HTR-8/SVneo (cell line): ENCODE results near the gene HOXC4.
A peak's percentile ranks its signal among the peaks of the same experiment; 100 is the strongest.

Experiments
- DNase-seq: peaks from one replicate; pipeline ENCODE4 v3.0.0; 2011; ENCODE audit warnings: low spot score, mixed read lengths; ENCODE audit not compliant: insufficient read length
- FAIRE-seq: peaks from 2 replicates; lab custom pipeline; 2011; peaks lifted over from hg19 to GRCh38; lab: Jason Lieb, UNC

HOXC4 gene

DNA sequence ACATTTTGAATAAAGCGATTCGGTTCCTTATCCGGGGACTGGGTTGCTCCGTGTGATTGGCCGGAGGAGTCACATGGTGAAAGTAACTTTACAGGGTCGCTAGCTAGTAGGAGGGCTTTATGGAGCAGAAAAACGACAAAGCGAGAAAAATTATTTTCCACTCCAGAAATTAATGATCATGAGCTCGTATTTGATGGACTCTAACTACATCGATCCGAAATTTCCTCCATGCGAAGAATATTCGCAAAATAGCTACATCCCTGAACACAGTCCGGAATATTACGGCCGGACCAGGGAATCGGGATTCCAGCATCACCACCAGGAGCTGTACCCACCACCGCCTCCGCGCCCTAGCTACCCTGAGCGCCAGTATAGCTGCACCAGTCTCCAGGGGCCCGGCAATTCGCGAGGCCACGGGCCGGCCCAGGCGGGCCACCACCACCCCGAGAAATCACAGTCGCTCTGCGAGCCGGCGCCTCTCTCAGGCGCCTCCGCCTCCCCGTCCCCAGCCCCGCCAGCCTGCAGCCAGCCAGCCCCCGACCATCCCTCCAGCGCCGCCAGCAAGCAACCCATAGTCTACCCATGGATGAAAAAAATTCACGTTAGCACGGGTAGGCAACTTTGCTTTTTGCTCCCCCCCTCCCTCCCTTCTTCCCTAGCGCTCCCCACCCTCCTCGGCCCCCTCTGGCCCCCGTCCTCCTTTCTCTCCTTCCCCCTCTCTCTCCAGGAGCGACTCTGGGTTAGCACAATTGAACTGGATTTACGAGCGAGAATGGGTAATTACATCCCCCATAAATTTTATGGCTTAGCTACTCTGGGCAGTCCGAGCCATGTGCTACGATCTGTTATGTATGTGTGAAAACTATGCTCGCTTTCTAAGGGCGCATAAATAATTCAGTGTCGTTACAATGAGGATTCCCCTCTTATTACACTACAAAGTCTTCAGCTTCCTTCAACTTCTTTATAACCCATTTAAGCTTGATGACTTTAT is at the start of gene HOXC4:
Gene HOXC4, plus strand, starts transcription at position 85 of the 991 bp plus-strand sequence. Its CDS starts 88 bp downstream, at position 173.
- no peak for DNase-seq
- FAIRE-seq: no peak

DNA sequence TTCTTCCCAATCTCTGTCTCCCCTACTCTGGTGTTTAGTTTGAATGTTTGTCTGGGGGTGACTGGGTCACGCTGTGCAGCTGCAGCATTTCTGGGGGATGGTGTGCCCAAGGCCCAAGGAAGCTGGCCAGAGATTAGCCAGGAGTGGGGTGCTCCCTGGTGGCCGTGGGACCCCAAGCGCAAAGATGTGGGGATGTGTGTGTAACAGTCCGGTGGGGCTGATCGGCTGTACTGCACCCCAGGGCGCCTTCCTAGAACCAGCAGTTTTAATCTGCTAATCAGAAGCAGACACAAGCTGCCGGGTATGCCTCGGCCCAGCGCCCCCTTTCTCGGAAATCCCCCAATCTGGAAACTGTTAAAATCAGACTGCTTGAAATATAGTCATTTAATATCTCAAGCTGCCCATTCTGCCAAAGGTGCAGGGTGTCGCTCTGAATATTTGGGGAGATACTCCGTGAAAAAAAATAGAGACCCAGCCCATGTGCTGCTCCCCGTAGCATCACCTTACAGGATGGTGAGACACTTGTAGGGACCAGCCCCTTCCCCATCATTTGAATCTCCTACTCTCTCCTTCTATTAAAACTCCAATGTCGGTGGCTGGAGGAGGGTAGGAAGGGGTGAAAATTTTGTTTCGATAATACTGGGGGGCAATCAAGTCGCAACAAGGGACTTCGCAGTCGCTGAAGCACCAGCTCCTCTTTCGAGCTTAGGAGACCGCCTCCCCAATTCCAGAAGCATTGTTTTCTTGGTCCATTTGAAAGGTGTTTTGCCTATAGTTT is 49.4 kb upstream of the HOXC4 start:
- DNase-seq: no peak
- FAIRE-seq: no peak

DNA sequence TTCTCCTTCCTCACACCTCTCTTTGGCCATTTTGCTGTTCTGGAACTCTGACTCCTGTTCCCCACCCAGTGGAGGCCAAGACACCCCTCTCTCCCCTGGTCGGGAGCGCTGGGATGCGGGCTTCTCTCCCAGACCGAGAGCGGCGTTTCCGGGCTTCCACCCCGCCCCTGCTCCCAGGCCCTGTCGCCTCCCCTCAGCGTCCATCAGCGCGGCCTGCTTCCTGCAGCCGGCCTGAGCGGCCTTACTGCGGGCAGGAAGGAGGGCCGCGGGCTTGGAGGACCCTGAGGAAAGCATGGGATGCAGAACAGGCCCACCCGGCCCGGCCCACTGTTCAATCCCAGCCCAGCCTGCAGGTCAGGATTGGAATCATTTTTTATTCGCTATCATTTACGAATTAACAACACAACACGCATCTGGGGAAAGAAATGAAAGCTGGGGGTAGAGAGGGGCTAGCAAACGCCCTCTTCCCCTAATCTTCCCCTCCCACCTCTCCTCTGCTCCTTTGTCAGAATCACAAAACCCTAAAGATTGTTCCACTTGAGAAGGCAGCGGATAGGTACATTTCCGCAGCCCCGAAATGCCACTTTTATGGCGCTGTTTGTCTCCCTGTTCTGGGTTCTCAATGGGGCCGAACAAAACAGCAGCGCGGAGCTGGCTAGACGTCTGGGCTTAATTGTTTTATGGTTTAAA is 48.6 kb upstream of the HOXC4 start:
- DNase-seq (no peak), FAIRE-seq (no peak)

DNA sequence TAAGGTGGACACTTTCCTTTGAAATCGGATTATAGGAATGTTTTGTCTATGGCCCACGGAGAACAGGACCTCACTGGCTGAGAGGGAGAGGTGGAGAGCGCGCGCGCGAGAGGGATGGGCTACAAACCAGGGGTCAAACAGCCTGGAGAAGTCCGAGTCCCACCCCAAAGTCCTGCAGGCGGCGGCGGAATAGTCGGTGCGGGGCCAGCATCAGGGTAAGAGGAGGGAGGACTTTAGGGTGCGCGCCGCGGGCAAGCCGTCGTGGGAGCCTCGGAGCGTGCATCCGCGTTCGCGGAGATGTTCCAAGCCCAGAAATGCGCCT is 48.1 kb upstream of the HOXC4 start:
- FAIRE-seq: no peak

DNA sequence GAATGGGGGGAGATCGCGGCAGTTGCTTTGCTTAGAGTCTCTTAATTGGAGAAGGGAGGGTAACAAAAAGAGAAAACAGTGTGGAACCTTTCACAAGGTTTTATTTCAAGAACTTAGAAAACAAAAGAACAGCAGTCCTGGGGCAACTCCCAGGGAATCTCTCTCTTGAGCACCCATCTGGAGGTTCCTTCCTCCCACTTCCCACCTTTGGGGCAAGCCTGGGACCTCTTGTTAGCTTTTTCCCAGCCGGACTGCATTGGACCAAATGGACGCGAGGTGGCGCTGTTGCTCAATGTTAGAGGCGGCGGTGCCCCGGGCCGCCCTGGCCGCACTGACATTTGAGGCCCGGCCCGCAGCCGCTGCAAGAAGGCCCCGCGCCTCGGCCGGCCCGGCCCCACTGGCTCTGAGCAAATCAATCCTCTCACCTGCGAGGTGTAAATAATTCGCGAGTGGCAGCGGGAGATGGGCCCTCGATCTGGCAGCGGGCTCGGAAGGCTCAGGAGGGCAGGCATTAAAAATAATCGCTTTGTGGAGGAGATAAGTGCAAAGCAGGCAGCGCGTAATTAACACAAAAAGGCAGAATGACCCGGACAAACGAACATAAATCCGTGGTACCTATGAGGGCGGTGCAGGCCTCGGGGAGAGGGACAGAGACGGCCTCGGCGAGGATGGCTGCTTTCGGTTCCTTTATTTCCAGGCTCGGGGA is 47.6 kb upstream of the HOXC4 start:
- FAIRE-seq: peak; percentile 46
- peak; percentile 77 for DNase-seq

More for the DNA sequence above, 48.1 kb upstream of the HOXC4 start:
- no peak for DNase-seq

DNA sequence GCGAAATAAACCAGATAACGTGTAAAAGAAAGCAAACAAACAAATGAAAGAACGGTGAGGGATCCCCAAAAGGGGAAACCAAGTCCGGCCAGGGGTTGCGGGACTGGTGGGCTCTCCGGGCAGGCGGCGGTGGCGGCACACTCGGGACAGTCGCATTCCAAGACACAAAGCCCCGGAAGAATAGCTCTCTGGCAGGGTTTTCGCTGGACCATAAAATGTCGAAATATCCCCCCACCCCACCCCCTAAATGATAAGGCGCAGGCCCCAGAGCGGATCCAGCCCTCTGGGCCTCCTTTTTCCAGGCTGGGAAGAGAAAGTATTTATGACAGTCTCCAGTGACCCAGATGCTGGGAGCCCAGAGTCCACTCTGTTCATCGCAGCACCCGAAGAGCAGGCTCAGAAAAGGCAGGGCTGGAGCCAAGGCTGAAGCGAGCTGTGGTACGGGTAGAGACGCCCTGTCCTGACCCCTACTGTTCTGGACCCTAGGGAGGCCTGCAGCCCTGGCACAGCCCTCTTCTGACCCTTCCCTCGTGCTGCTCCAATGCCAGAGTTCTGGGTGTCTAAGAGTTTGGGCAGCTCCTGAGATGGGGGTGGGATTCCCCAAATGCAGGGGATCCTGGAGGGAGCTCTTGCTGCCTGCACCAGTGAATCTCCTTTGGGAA is 46.9 kb upstream of the HOXC4 start:
- FAIRE-seq (no peak), DNase-seq (no peak)

DNA sequence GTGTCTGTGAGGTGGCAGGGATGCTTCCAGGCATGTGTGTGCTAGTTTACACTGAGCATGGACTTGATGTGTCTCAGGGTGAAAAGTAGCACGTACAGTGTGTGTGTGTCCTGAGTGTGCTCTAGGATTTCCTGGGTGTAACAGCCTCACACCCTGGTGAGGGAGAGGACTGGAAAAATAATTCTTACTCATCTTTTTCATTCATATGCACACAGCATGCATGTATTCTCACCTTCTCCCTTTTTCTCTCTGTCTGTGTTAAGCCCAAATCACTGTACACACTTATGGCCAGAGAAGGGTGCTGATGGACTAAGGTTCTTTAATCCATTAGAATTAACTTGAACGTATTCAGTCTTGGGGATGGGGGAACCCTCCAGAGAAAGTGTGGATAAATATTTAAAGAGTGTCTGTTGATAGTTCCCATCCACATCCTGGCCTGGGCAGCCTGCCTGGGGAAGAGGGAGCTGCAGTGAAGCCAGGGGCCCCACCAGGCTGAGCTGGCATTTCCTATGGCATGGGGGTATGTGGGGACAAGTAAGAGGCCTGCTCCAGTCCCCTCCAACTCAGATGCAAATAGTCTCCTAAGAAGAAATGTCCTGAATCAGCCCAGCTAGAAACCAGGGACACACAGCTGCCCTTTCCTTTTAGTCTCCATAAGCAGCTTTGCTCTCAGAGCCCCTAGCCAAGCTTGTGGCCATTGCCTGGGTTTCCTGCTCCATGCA is 45.9 kb upstream of the HOXC4 start:
- no peak for DNase-seq
- FAIRE-seq: peak; percentile 28

DNA sequence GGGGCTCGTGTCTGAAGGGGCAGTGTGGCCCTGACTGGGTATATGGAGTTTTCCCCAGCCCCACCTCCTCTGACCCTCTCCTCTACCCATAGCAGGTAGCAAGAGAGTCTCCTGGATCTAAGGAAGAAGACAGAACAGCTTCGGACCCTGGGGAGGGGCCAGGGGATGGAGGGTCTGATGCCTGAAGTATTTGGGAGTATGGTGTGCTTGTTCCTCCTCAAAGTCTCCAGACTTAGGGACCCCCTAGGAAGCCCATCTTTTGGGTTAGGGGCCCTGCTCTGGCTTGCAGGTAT is 45.4 kb upstream of the HOXC4 start:
- no peak for FAIRE-seq
- no peak for DNase-seq

DNA sequence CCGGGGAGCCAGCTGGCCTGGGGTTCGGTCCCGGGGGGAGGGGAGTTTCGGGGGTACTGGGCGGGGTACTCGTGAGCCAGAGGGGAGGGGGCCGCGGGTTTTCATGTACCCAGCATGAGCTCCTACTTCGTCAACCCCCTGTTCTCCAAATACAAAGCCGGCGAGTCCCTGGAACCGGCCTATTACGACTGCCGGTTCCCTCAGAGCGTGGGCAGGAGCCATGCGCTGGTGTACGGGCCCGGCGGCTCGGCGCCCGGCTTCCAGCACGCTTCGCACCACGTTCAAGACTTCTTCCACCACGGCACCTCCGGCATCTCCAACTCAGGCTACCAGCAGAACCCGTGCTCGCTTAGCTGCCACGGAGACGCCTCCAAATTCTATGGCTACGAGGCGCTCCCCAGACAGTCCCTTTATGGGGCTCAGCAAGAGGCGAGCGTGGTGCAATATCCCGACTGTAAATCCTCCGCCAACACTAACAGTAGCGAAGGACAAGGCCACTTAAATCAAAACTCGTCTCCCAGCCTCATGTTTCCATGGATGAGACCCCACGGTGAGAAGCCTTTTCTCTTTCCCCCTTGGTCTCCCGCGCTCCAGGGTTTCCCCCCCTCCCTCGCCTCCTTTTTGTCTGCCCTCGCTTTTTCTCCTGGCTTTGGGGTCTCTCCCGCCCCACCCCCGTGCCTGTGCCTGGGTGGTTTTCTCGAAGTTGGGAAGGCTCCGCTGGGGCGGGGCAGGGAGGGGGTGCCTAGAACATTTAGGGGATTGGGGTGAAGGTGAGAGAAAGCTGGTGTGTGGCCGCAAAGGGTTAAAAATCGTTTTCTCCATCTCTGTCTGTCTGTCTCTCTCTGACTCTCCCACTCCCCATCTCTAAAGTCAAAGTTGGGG is 44.2 kb upstream of the HOXC4 start:
- DNase-seq: no peak
- FAIRE-seq: peak; percentile 44

DNA sequence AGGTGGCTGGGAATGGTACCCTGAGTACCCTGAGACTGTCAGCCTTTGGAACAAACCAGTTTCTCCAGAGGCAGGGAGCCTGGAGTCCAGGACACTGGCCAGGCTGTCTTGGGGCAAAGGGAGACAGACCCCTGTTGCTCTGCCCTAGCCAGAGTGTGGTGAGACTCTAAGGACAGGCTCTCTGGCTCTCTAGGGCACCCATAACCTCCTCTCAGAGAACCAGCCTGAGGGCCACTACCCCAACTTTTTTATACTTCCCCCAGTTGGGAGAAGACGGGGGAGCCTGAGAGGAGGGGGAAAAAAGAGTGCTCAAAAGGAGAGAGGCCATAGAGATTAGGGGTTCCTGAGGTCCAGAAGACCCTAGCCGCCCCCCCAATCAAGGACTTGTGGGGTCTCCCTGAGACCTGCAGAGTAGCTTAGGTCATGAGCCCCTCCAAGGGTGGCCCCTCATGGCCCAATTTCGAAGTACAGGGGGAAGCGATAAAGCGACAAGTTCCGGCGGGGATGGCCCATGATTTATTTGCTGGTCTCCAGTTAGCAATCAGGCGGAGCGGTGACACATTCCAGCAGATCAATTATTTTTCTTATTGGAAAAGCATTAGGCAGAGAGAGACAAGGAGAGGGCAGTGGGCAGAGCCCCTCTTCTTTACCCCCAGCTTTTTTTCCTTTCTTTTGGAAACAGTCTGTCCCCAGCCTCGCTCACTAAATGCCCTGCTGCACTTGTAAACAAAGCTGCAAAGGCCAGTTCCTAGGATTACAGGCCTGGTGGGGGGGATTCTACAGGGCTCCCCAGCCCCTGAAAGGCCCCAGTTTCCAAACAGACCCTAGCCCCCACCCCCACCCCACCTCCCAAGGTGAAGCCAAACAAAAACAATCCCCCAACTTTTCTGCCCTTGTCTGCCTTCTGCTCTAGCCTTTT is 43.3 kb upstream of the HOXC4 start:
- DNase-seq (no peak), FAIRE-seq (no peak)

DNA sequence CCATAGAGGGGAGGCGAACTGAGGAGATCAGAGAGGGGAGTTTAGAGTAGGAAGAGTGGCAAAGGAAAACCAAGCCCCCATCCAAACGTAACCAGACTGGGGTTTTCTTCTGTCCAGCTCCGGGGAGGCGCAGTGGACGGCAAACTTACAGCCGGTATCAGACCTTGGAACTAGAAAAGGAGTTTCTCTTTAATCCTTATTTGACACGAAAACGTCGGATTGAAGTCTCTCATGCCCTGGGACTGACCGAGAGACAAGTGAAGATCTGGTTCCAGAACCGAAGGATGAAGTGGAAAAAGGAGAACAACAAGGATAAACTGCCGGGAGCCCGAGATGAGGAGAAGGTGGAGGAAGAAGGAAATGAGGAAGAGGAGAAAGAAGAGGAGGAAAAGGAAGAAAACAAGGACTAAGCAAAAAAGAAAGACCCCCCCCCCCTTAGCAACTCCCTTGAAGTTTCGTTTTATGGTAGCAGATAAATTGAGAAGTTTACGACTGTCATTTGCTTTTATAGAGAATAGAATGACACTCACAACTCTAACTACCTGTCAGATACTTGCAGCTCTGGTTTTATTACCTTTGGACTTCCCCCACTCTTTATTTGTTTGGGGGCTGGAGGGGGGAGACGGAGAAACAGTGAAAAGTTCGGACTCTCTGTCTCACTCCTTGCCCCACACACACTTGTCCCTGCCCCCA is 42.5 kb upstream of the HOXC4 start:
- DNase-seq (no peak), FAIRE-seq (no peak)

DNA sequence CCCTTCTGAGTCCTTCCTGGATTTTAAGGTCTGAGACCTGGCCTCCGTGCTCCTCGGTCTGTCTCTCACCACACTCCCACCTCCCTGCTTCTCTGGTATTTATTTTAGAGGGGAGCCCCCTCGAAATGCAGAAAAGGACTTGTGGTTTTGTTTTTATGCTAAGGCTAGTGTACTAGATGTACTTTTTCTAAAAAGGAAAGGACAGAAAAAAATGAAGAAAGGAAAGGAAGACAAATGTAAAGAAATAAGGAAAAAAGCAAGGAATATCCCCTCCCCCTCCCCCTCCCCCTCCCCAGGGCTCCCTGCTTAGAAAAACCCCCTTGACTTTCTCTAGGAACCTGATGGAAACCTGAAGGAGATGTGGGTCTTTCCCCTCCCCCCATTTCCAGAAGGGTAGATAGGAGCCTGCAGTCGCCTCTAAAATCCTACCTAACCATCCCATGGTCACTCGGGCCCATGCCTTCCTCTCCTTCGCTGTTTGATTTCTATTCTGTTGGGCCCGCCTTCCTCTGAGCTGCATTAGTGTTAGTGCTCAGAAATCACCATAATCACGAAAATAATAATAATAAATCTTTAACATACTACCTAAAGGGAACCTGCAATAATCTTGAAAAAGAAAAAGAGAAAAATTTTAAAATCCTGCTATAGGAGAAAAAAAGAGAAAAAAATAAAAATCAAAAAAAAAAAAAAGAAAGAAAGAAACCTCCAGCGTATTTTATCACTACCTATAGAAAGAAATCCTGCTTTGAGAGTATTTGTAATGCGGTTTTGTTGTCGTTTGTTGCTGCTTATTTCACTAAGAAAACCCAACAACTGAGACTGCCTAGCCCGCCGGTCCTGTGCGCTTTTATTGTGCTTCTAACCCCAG is 41.7 kb upstream of the HOXC4 start:
- FAIRE-seq (no peak), DNase-seq (no peak)

DNA sequence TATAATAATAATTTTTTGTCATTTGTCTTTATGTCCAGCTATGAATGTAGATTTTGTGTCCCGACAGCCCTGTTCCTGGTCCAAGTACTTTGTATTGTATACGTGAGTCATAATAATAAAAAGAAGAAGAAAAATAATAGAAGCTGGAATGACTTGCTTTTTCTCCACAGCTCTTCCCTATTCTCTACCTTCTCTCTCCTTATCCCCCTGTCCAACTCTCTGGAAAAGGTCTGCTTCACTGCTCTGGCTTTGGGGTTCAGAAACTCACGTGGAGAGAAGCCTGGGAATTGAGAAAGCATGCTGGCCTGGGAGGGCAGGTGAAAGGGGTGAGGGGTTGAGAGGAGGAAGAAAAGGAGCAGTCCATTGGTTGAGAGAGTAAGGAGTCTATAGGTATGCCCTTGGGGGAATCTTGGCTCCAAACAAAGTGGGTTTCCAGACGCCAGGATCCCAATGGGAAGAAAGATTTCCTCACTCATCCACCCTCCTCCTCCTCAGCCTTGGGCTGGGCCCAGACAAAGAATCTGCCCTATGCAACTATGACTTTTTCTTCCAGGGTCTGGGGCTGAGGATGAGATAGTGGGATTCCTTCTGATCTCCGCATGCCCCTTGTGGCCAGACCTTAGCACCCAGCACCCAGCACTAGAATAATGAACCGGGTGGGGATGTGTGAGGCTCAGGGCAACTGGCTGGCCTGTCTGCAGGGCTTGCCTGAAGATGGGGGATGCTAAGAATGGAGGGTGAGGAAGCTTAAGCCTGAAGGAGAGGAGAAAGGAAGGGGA is 40.8 kb upstream of the HOXC4 start:
- DNase-seq (no peak), FAIRE-seq (no peak)

DNA sequence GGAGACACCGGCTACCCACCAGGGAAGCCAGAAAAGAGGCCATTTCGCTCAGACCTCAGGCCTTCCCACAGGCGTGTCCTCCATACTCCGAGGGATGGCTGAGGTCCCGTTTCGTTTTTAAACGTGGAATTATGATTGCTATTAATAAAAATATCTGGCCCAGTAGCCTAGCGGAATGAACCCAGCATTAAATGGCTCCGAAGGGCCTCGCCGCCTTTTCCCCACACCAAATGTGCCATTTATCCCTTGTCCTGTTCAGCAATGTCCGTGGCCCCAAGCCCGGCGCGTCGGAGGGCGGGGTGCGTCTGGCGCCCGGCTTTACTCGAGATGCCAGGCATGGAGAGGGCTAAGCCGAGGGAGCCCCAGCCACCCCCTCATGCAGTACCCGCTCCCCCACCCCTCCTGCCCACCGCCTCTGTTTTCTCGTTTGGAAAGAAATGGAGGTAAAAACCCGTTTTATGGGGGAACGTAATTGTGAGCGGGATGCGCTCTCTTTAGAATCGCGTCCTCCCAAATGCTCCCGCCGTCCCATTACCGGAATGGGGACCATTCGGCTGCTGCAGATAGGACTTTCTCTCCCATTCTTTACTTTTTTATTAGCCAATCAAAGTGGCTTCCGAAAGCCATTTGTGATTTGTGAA is 39.1 kb upstream of the HOXC4 start:
- DNase-seq (no peak), FAIRE-seq (no peak)
